Activated T-cell treated with anti-CD3 and anti-CD28 coated beads, Interleukin-2, amount 50 U/mL, for 1 hour (primary cell): Measurements from ENCODE around the gene PCGF3.
"Not testable (repeated sequence)": the region's sequence is repeated elsewhere in the genome, so short reads cannot be mapped to it uniquely, and the experiment has no call there.

Source experiments
- DNase-seq: peaks from one replicate; pipeline ENCODE4 v3.0.0-alpha.2; 2020

The PCGF3 gene

GRCh38 chr4:704198-704891, 1.3 kb upstream of the PCGF3 start:
- no peak for DNase-seq

GRCh38 chr4:704971-705277, 708 bp upstream of the PCGF3 start:
- DNase-seq: no peak

- not testable (repeated sequence) for DNase-seq
These were observed 526 bp downstream of the PCGF3 start for GRCh38 chr4:706083-706633.

GRCh38 chr4:706834-707598, 1.4 kb downstream of the PCGF3 start:
- DNase-seq: no peak

GRCh38 chr4:707929-708630, 2.4 kb downstream of the PCGF3 start:
- no peak for DNase-seq

GRCh38 chr4:708631-708933, 3.0 kb downstream of the PCGF3 start:
- DNase-seq: no peak

- no peak for DNase-seq
These were observed 3.7 kb downstream of the PCGF3 start for GRCh38 chr4:709348-709747.

GRCh38 chr4:710116-710515, 4.5 kb downstream of the PCGF3 start:
- DNase-seq: no peak

GRCh38 chr4:710916-711315, 5.3 kb downstream of the PCGF3 start:
- DNase-seq: no peak

GRCh38 chr4:712093-712492, 6.5 kb downstream of the PCGF3 start:
- no peak for DNase-seq

- DNase-seq: no peak
These were observed 7.4 kb downstream of the PCGF3 start for GRCh38 chr4:712916-713632.

- no peak for DNase-seq
These were observed 8.5 kb downstream of the PCGF3 start for GRCh38 chr4:714087-714486.

GRCh38 chr4:717601-718320, 12.1 kb downstream of the PCGF3 start:
- no peak for DNase-seq

- DNase-seq: no peak
These were observed 12.8 kb downstream of the PCGF3 start for GRCh38 chr4:718460-718859.

GRCh38 chr4:720111-720860, 14.7 kb downstream of the PCGF3 start:
- DNase-seq: no peak

GRCh38 chr4:721261-722168, 15.9 kb downstream of the PCGF3 start:
- DNase-seq: no peak

GRCh38 chr4:722169-722725, 16.6 kb downstream of the PCGF3 start:
- no peak for DNase-seq

GRCh38 chr4:722851-723360, 17.3 kb downstream of the PCGF3 start:
- DNase-seq: no peak

GRCh38 chr4:723751-724530, 18.3 kb downstream of the PCGF3 start:
- no peak for DNase-seq
